Ammon's horn (tissue), 1 donor: ENCODE data around the gene IMP3.
A peak's percentile ranks its signal among the peaks of the same experiment; 100 is the strongest.

Experiments
- DNase-seq: peaks from one replicate; pipeline ENCODE4 v3.0.0-alpha.2; 2016; ENCODE audit warnings: low spot score

The IMP3 gene

GRCh38 chr15:75672646-75673425 is 32.8 kb upstream of the IMP3 start:
- DNase-seq: no peak

- no peak for DNase-seq
Measured at GRCh38 chr15:75671730-75672602, 31.9 kb upstream of the IMP3 start.

GRCh38 chr15:75669879-75670212 is 29.8 kb upstream of the IMP3 start:
- DNase-seq: no peak

- no peak for DNase-seq
Measured at GRCh38 chr15:75669191-75669878, 29.3 kb upstream of the IMP3 start.

GRCh38 chr15:75666823-75667501 is 26.9 kb upstream of the IMP3 start:
- DNase-seq: no peak

- no peak for DNase-seq
Measured at GRCh38 chr15:75663931-75664421, 24.0 kb upstream of the IMP3 start.

GRCh38 chr15:75662823-75663519 is 22.9 kb upstream of the IMP3 start:
- no peak for DNase-seq

GRCh38 chr15:75661756-75662140 is 21.7 kb upstream of the IMP3 start:
- DNase-seq: no peak

GRCh38 chr15:75661100-75661755 is 21.2 kb upstream of the IMP3 start:
- DNase-seq: peak; percentile 63

- no peak for DNase-seq
Measured at GRCh38 chr15:75659928-75660645, 20.1 kb upstream of the IMP3 start.

GRCh38 chr15:75659141-75659771 is 19.2 kb upstream of the IMP3 start:
- no peak for DNase-seq

- DNase-seq: no peak
Measured at GRCh38 chr15:75656813-75657212, 16.8 kb upstream of the IMP3 start.

GRCh38 chr15:75656331-75656730 is 16.3 kb upstream of the IMP3 start:
- no peak for DNase-seq

- DNase-seq: no peak
Measured at GRCh38 chr15:75655931-75656330, 15.9 kb upstream of the IMP3 start.

GRCh38 chr15:75654201-75654907 is 14.3 kb upstream of the IMP3 start:
- no peak for DNase-seq

GRCh38 chr15:75653347-75653913 is 13.4 kb upstream of the IMP3 start:
- no peak for DNase-seq

GRCh38 chr15:75651810-75652543 is 12.0 kb upstream of the IMP3 start:
- DNase-seq: no peak
